SU-DHL-6 (cell line): ENCODE data around the gene LAD1.

Source experiments
- H2AFZ ChIP-seq: fragments of 200-600 bp; sonication (generic); 2 replicates; pipeline ENCODE4 v1.6.1; 2014; ENCODE audit warnings: low read depth, mild to moderate bottlenecking, moderate library complexity, mixed read lengths, antibody characterized with exemption, low read length; ENCODE audit not compliant: severe bottlenecking
- H3F3A ChIP-seq: fragments of 200-600 bp; shearing (Covaris generic); 2 replicates; pipeline ENCODE4 v1.6.0; 2016; ENCODE audit warnings: antibody characterized with exemption, mild to moderate bottlenecking; ENCODE audit not compliant: insufficient read depth
- H3K27ac ChIP-seq: fragments of 200-600 bp; sonication (generic); 2 replicates; pipeline ENCODE4 v1.5.1; 2016; ENCODE audit warnings: low read depth, mild to moderate bottlenecking, low read length, moderate library complexity, mixed read lengths
- H3K27me3 ChIP-seq: fragments of 200-600 bp; sonication (generic), shearing (Covaris generic); 2 replicates; pipeline ENCODE4 v1.6.0; 2014; ENCODE audit warnings: mild to moderate bottlenecking, low read length
- H3K36me3 ChIP-seq: fragments of 200-600 bp; sonication (generic); 2 replicates; pipeline ENCODE4 v1.6.1; 2014; ENCODE audit warnings: mild to moderate bottlenecking, low read length, mixed read lengths
- H3K4me2 ChIP-seq: fragments of 300-600, 200-600 bp; shearing (Covaris generic), sonication (generic); 2 replicates; pipeline ENCODE4 v1.6.0; 2014; ENCODE audit warnings: low read length, low read depth, mild to moderate bottlenecking; ENCODE audit not compliant: poor library complexity, severe bottlenecking
- H3K4me3 ChIP-seq: fragments of 200-600 bp; sonication (generic); 2 replicates; pipeline ENCODE4 v1.5.1; 2014; ENCODE audit warnings: antibody characterized with exemption, low read length, mild to moderate bottlenecking, mixed read lengths; ENCODE audit not compliant: insufficient read depth, poor library complexity, severe bottlenecking
- H3K79me2 ChIP-seq: fragments of 200-600 bp; sonication (generic); 2 replicates; pipeline ENCODE4 v1.6.1; 2014; ENCODE audit warnings: mild to moderate bottlenecking, low read length, moderate library complexity; ENCODE audit not compliant: insufficient read depth
- H3K9ac ChIP-seq: fragments of 200-600 bp; sonication (generic); 2 replicates; pipeline ENCODE4 v1.7.0; 2014; ENCODE audit warnings: mild to moderate bottlenecking, low read length
- H3K9me2 ChIP-seq: fragments of 200-600 bp; sonication (generic); replicated peaks from 2 replicates; pipeline ENCODE4 v1.6.1; 2014; ENCODE audit warnings: low read length; ENCODE audit not compliant: insufficient read depth
- H3K9me3 ChIP-seq: fragments of 200-600 bp; sonication (generic); 2 replicates; pipeline ENCODE4 v1.6.1; 2014; ENCODE audit warnings: low read length, mixed read lengths; ENCODE audit not compliant: insufficient read depth
- H4K20me1 ChIP-seq: fragments of 200-600 bp; sonication (generic); 2 replicates; pipeline ENCODE4 v1.6.1; 2014; ENCODE audit warnings: low read depth, mild to moderate bottlenecking, antibody characterized with exemption, low read length, moderate library complexity, mixed read lengths
- CTCF ChIP-seq: fragments of 200-600 bp; sonication (generic); IDR thresholded peaks from one replicate; pipeline ENCODE4 v1.5.1; 2017; ENCODE audit warnings: antibody characterized with exemption, mild to moderate bottlenecking, low read length, moderate library complexity; ENCODE audit not compliant: insufficient read depth, poor library complexity, severe bottlenecking
- EZH2phosphoT487 ChIP-seq: fragments of 200-600 bp; sonication (generic), shearing (Covaris generic); conservative IDR thresholded peaks from 2 replicates; pipeline ENCODE4 v1.6.1; 2018; ENCODE audit warnings: mild to moderate bottlenecking, antibody characterized with exemption, low read length, moderate library complexity, mixed read lengths

Gene LAD1

GRCh38 chr1:201356236-201356635 is 42.9 kb downstream of the LAD1 start:
- Histone ChIP-seq H2AFZ (no peak overlapping the region), H3F3A (no peaks in the 10 kb centered on the region), H3K27me3 (no peaks in the 10 kb centered on the region), H3K27ac (no peak overlapping the region), H3K4me2 (no peak overlapping the region), H3K36me3 (no peaks in the 10 kb centered on the region), H3K9me2 (no peaks in the 10 kb centered on the region), H4K20me1 (no peaks in the 10 kb centered on the region), H3K79me2 (no peaks in the 10 kb centered on the region), H3K9ac (no peak overlapping the region), H3K9me3 (no peaks in the 10 kb centered on the region), H3K4me3 (no peak overlapping the region)
- TF ChIP-seq CTCF (no peak), EZH2phosphoT487 (no peak)

GRCh38 chr1:201355471-201355870 is 43.7 kb downstream of the LAD1 start:
- Histone ChIP-seq H3K79me2 (no peaks in the 10 kb centered on the region), H3K9ac (no peak overlapping the region), H3K27me3 (no peaks in the 10 kb centered on the region), H3K27ac (no peak overlapping the region), H3K36me3 (no peaks in the 10 kb centered on the region), H3K4me3 (no peak overlapping the region), H3K4me2 (no peak overlapping the region), H3F3A (no peaks in the 10 kb centered on the region), H3K9me2 (no peaks in the 10 kb centered on the region), H4K20me1 (no peaks in the 10 kb centered on the region), H2AFZ (no peak overlapping the region), H3K9me3 (no peaks in the 10 kb centered on the region)
- TF ChIP-seq EZH2phosphoT487 (no peak), CTCF (no peak)

- Histone ChIP-seq H3K27ac (no peak overlapping the region), H3K4me3 (no peak overlapping the region), H3K79me2 (no peaks in the 10 kb centered on the region), H3K9me3 (no peaks in the 10 kb centered on the region), H3K27me3 (no peaks in the 10 kb centered on the region), H4K20me1 (no peaks in the 10 kb centered on the region), H2AFZ (no peak overlapping the region), H3K36me3 (no peaks in the 10 kb centered on the region), H3K4me2 (no peak overlapping the region), H3K9me2 (no peaks in the 10 kb centered on the region), H3K9ac (no peak overlapping the region), H3F3A (no peaks in the 10 kb centered on the region)
- no peak for TF ChIP-seq EZH2phosphoT487
- TF ChIP-seq CTCF = no peak
Measured at GRCh38 chr1:201354901-201355295, 44.2 kb downstream of the LAD1 start.
